Activated naive CD4-positive, alpha-beta T cell (primary cell): ENCODE measurements around the gene MAPRE3.

Source experiments
- DNase-seq, 4 experiments: peaks; one replicate each; lab custom pipeline; 2025; lab: John Stamatoyannopoulos, UW

Gene MAPRE3

DNA sequence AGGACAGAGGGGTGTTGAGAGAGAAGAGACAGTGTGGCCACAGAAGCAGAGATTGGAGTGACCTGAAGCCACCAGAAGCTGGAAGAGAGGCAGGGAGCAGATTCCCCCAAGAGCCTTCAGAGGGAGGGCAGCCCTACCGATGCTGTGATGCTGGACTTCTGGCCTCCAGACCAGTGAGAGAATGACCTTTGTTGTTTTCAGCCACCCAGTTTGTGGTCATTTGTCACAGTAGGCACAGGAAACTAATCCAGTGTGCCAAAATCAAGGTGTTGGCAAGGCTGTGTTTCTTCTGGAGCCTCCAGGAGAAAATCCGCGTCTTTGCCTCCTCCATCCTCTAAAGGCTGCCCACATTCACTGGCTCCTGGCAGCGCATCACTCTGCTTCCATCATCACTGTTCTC is 15.4 kb downstream of the MAPRE3 start:
- DNase-seq, result no peak

DNA sequence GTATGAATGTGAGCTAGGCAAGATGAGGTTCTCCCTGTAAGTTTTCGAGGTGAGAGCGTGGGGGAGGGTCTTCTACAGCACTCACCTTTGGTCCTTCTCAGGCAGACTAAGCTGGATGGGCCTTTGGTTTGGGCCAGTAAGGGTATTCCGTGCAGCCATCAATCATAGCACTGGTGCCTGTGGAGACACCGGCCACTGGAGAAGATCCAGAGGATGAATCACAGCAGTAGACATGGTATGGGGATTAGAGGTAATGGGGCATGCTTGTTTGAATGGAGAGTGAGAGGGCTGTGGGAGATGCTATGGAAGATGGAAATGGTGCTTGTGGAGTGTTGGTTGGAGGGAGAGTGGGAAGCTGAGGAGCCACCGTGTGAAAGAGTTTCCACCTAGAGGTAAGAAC is 16.1 kb downstream of the MAPRE3 start:
- no peak for DNase-seq

GRCh38 chr2:26988058-26988860 is 17.8 kb downstream of the MAPRE3 start:
- no peak for DNase-seq

- DNase-seq, result no peak
Measured at GRCh38 chr2:26989156-26989555, 18.7 kb downstream of the MAPRE3 start.

- no peak for DNase-seq
Measured at GRCh38 chr2:26991717-26992116, 21.3 kb downstream of the MAPRE3 start.

DNA sequence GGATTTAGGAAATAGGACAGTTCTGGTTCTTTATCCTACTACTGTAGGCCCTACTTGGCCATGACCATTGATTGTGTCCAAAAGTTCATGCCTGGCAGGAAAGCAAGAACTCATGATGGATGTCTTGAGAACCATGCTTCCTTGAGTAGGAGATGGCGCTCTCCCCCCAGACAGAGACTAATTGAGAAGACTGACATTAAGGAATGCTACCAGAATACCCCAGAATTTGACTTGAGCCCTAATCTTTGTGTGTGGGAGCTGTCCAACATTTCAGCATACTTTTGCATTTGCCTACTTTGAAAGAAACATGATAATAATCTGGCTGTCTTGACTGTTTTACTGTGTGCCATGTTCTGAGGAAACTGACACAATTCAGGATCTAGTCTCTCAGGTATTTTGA is 23.3 kb downstream of the MAPRE3 start:
- no peak for DNase-seq

GRCh38 chr2:26994983-26995382 is 24.5 kb downstream of the MAPRE3 start:
- no peak for DNase-seq

DNA sequence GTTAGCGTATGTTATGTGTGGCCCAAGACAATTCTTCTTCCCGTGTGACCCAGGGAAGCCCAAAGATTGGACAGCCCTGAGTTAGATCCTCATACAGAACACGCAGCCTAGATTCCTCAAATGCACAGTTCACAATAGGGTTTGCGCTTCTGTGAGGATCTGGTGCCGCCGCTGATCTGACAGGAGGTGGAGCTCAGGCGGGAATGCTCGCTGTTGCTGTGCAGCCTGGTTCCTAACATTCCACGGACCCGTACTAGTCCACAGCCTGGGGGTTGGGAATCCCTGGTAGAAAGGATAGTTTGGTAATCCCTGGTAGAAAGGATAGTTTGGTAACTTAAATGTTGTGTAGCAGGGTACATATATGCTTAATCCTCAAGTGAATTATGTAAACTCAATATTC is 27.0 kb downstream of the MAPRE3 start:
- no peak for DNase-seq

DNA sequence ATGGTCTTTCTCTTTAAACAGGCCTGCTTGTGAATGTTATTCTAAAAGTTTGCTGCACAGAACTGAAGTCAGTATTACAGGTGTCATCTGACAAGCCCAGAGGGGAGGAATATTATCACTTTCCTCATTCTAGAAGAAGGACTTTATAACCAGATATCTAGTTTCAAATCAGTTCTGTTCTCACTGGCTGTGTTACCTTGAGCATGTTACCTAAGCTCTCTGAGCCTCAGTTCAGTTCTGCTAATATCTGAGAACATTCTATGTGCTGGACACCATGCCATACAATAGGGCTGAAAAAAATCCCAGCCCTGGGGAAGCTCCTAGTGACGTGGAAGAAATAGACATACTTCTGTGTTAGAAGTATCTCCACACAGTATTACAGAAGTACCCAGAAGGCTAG is 27.9 kb downstream of the MAPRE3 start:
- no peak for DNase-seq

GRCh38 chr2:27000228-27000627 is 29.8 kb downstream of the MAPRE3 start:
- DNase-seq, result no peak

DNA sequence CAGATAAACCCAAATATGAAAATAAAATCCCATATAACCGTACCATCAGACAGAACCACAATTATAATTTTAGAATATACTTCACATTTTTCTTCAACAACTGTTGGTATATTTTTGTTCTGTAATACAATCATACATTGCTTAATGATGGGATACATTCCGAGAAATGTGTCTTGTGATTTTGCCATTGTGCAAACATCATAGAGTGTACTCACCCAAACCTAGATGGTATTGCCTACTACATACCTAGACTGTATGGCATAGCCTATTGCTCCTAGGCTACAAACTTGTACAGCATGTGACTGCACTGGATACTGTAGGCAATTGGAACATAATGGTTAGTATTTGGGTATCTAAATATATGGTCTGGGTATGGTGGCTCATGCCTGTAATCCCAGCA is 30.6 kb downstream of the MAPRE3 start:
- no peak for DNase-seq

GRCh38 chr2:27001950-27002349 is 31.5 kb downstream of the MAPRE3 start:
- no peak for DNase-seq

- no peak for DNase-seq
Measured at GRCh38 chr2:27003007-27003406, 32.6 kb downstream of the MAPRE3 start.

- no peak for DNase-seq
Measured at GRCh38 chr2:27003857-27004256, 33.4 kb downstream of the MAPRE3 start.

DNA sequence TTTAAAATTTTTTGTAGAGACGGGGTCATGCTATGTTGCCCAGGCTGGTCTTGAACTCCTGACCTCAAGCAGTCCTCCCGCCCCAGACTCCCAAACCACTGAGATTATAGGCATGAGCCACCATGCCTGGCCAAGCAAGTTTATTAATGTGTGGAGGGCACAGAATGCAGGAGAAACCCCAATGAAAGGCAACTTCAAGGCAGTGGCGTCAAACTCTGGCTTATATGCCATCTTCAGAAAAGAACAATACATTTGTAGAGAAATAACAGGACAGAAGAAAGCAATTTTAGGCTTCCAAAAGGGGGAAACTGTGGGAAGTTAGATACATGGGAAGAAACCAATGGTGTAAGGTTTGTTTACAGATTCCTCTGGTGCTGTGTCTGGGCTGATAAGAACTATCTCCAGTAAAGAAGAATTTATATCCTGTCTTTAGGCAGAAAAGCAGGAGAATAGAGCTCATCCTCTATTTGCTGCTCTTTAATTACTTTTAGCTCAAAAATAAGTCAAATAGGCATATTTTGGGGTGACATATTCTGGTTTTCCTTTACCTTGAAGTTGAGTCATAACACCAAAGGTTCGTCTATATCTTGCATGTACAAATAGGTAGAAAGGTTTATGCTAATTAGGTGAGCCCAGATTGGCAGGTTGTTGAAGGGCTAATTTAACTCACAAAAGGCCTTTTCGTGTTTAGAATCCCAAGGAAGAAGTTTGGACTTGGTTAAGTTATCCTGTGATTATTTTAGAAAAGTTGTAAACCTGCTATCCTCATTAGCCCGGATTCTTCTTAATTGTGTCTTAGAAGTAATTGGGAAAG is 36.4 kb downstream of the MAPRE3 start:
- no peak for DNase-seq

- DNase-seq, result no peak
Measured at GRCh38 chr2:27007416-27008374, 37.3 kb downstream of the MAPRE3 start.

- no peak for DNase-seq
Measured at GRCh38 chr2:27008678-27009077, 38.2 kb downstream of the MAPRE3 start.

DNA sequence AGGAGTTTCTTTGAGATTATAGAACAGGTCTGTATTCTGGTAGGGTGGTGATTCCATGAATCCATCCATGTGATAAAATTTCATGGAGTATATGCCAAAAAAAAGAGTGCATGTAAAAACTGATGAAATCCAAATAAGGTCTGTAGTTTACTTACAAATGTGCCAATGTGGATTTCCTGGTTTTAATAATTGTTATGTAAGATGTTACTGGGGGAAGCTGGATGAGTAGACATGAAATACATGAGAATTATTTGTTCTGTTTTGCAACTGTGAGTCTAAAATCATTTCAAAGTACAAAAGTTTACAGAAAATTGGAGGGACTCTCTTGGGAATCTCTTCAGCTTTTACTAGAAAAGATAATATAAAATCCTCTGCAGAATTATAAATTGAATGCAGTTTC is 38.6 kb downstream of the MAPRE3 start:
- DNase-seq, result no peak

- DNase-seq, result no peak
Measured at GRCh38 chr2:27009716-27010115, 39.3 kb downstream of the MAPRE3 start.

GRCh38 chr2:27010139-27010538 is 39.7 kb downstream of the MAPRE3 start:
- no peak for DNase-seq

DNA sequence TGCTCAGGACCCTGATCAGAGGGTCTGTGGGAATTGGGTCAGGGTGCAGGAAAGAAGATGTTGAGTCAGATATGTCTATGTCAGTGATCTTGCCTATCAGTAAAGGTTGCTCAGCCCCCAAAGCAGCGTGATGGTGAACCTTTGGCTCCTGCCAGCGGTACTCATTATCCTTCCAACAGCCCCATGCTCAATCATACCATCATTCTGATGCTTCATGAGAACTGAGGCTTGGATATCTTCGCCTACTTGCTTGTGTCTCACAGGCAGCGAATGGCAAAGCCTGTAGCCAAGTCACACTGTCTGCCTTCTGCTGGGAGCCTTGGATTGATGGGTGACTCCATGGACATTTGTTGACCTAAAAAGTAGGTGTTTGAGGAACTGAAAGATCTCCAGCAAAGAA is 43.3 kb downstream of the MAPRE3 start:
- no peak for DNase-seq

DNA sequence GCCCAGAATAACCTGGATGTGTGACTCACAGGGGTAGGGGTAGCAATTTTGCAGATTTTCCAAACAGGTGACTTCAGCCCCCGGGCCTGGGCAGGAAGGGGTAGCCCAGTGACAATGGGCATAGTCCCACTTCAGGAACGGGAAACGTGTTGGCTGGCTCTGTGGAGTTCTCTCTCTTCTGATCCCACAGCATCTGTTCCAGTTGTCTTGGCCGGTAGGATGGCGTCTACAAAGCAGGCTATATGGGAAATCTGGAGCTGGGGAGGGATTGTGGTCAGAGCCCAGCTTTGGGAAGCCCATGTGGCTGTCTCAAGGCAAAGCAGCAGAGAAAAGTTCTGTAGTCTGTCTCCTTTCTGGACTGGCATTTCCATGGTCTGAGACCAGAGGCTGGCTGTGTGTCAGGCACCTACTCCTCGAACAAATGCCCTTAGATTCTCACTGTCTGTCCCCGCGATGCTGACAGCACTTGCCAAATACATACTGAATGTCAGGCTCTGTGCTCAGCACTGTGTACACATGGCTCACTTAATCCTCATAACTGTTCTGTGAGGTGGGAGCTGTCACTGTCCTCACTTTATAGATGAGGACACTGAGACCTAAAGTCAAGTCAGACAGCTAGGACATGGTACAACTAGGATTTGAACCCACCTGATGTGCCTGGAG is 44.5 kb downstream of the MAPRE3 start:
- DNase-seq, result no peak
